H1 (cell line): ENCODE data around the gene ZSWIM6. TPM values are rescaled to one million over a fixed set of nuclear protein-coding genes. Genes with fewer than 3 reads are reported as not detected.

Source experiments
- CTCF ChIA-PET: fragments of 300-600 bp; sonication (Branson Sonifier 250); formaldehyde crosslinking; loops from one replicate; lab custom pipeline; 2021; ENCODE audit not compliant: partially characterized antibody; lab: Charles Lee
- POLR2A ChIA-PET: fragments of 300-600 bp; sonication (Branson Sonifier 250); formaldehyde crosslinking; loops from one replicate; lab custom pipeline; 2021; ENCODE audit warnings: inconsistent platforms; ENCODE audit not compliant: partially characterized antibody; lab: Charles Lee
- DNase-seq, 2 experiments: peaks; one replicate each; pipeline versions ENCODE4 v3.0.0 to v3.0.0-alpha.2; 2010 to 2022; ENCODE audit warnings: low spot score in 2 of 2, low read depth in 1 of 2, mixed read lengths in 1 of 2
- FAIRE-seq: peaks from 2 replicates; lab custom pipeline; 2011; peaks lifted over from hg19 to GRCh38; lab: Jason Lieb, UNC
- H2AFZ ChIP-seq: 2 replicates; pipeline ENCODE4 v1.8.1; 2012; ENCODE audit warnings: low read length, inconsistent platforms
- H2AK5ac ChIP-seq: 2 replicates; pipeline ENCODE4 v1.6.1; 2013; ENCODE audit warnings: low read depth, low read length
- H2BK120ac ChIP-seq: replicated peaks from 2 replicates; pipeline ENCODE3; 2013; ENCODE audit warnings: low read depth, low read length, inconsistent platforms
- H2BK12ac ChIP-seq: 2 replicates; pipeline ENCODE4 v1.6.1; 2013; ENCODE audit warnings: low read depth, low read length
- H2BK15ac ChIP-seq: 2 replicates; pipeline ENCODE4 v1.6.1; 2013; ENCODE audit warnings: low read length
- H2BK20ac ChIP-seq: 2 replicates; pipeline ENCODE4 v1.6.1; 2013; ENCODE audit warnings: low read length
- H2BK5ac ChIP-seq: 2 replicates; pipeline ENCODE4 v1.6.1; 2013; ENCODE audit warnings: low read depth, low read length
- H3K14ac ChIP-seq: 2 replicates; pipeline ENCODE4 v1.6.1; 2013; ENCODE audit warnings: inconsistent platforms; ENCODE audit not compliant: insufficient read length
- H3K18ac ChIP-seq: 2 replicates; pipeline ENCODE4 v1.6.1; 2013; ENCODE audit warnings: low read length; ENCODE audit errors: extremely low read depth
- H3K23ac ChIP-seq: 2 replicates; pipeline ENCODE4 v1.6.1; 2013; ENCODE audit warnings: inconsistent platforms; ENCODE audit not compliant: insufficient read length
- H3K23me2 ChIP-seq: 2 replicates; pipeline ENCODE4 v1.6.1; 2013; ENCODE audit warnings: low read depth, low read length
- H3K27ac ChIP-seq: 2 replicates; pipeline ENCODE4 v1.6.1; 2011; ENCODE audit warnings: low read depth, low read length, inconsistent platforms
- H3K27me3 ChIP-seq, 4 experiments: replicated peaks in 1 of 4; 1 replicate in 1 of 4; 2 replicates in 3 of 4; pipeline versions ENCODE4 v1.6.1 to v1.8.1; 2011 to 2013; ENCODE audit warnings: low read length in 3 of 4, mild to moderate bottlenecking in 3 of 4, inconsistent platforms in 2 of 4, mixed read lengths in 2 of 4, moderate library complexity in 1 of 4; ENCODE audit not compliant: control insufficient read depth in 3 of 4, insufficient read depth in 3 of 4; ENCODE audit errors: extremely low read depth in 1 of 4
- H3K36me3 ChIP-seq, 4 experiments: 2 replicates each; pipeline versions ENCODE4 v1.6.1 to v1.8.1; 2011 to 2013; ENCODE audit warnings: mild to moderate bottlenecking in 4 of 4, low read length in 3 of 4, moderate library complexity in 2 of 4, control low read depth in 1 of 4, inconsistent platforms in 1 of 4; ENCODE audit not compliant: insufficient read depth in 4 of 4, control insufficient read depth in 2 of 4
- H3K4ac ChIP-seq: replicated peaks from 2 replicates; pipeline ENCODE3; 2013; ENCODE audit warnings: low read length, low read depth, mixed read lengths, inconsistent platforms; ENCODE audit not compliant: insufficient read length
- H3K4me1 ChIP-seq, 4 experiments: replicated peaks in 1 of 4; 1 replicate in 1 of 4; 2 replicates in 3 of 4; pipeline versions ENCODE4 v1.6.1 to v1.8.1; 2011 to 2013; ENCODE audit warnings: low read length in 3 of 4, inconsistent platforms in 2 of 4, mixed read lengths in 1 of 4; ENCODE audit not compliant: insufficient read depth in 4 of 4, control insufficient read depth in 3 of 4
- H3K4me2 ChIP-seq, 2 experiments: 2 replicates each; pipeline versions ENCODE4 v1.6.1 to v1.8.1; 2011 to 2013; ENCODE audit warnings: low read depth in 2 of 2, low read length in 2 of 2, control low read depth in 1 of 2, inconsistent platforms in 1 of 2, mild to moderate bottlenecking in 1 of 2; ENCODE audit not compliant: insufficient read depth in 1 of 2
- H3K4me3 ChIP-seq, 4 experiments: fragments of 200-600, 300-600 bp in 1 of 4; sonication (generic), shearing (Covaris generic), sonication (Bioruptor Twin) in 1 of 4; 2 replicates each; pipeline versions ENCODE4 v1.5.1 to v1.8.1; 2011 to 2016; ENCODE audit warnings: low read length in 4 of 4, low read depth in 3 of 4, control low read depth in 2 of 4, inconsistent platforms in 2 of 4, mild to moderate bottlenecking in 2 of 4, mixed read lengths in 1 of 4, moderate library complexity in 1 of 4; ENCODE audit not compliant: insufficient read depth in 2 of 4; ENCODE audit errors: extremely low read depth in 1 of 4
- H3K56ac ChIP-seq: replicated peaks from 2 replicates; pipeline ENCODE3; 2013; ENCODE audit warnings: low read depth, mild to moderate bottlenecking, mixed read lengths, low read length, inconsistent platforms; ENCODE audit not compliant: insufficient read length
- H3K79me1 ChIP-seq: 2 replicates; pipeline ENCODE4 v1.6.1; 2013; ENCODE audit warnings: low read depth, low read length, control low read depth
- H3K79me2 ChIP-seq, 2 experiments: 2 replicates each; pipeline versions ENCODE4 v1.6.1 to v1.8.1; 2012 to 2013; ENCODE audit warnings: low read length in 2 of 2, mild to moderate bottlenecking in 2 of 2, inconsistent platforms in 1 of 2; ENCODE audit not compliant: insufficient read depth in 2 of 2, control insufficient read depth in 1 of 2
- H3K9ac ChIP-seq, 4 experiments: replicated peaks in 1 of 4; 1 replicate in 1 of 4; 2 replicates in 3 of 4; pipeline versions ENCODE4 v1.6.1 to v1.8.1; 2011 to 2013; ENCODE audit warnings: low read depth in 3 of 4, low read length in 3 of 4, control low read depth in 2 of 4, mild to moderate bottlenecking in 2 of 4, moderate library complexity in 2 of 4, inconsistent platforms in 1 of 4; ENCODE audit errors: extremely low read depth in 1 of 4
- H3K9me3 ChIP-seq, 2 experiments: 2 replicates each; pipeline versions ENCODE4 v1.6.1 to v1.8.1; 2012 to 2013; ENCODE audit warnings: mild to moderate bottlenecking in 2 of 2, moderate library complexity in 2 of 2, control low read depth in 1 of 2, inconsistent platforms in 1 of 2, low read depth in 1 of 2, low read length in 1 of 2, mixed read lengths in 1 of 2; ENCODE audit not compliant: insufficient read depth in 2 of 2
- H4K20me1 ChIP-seq, 2 experiments: replicated peaks in 1 of 2; 2 replicates each; pipeline versions ENCODE3 to v1.8.1; 2011 to 2013; ENCODE audit warnings: inconsistent platforms in 2 of 2, low read length in 2 of 2, mild to moderate bottlenecking in 1 of 2; ENCODE audit not compliant: insufficient read depth in 2 of 2, control insufficient read depth in 1 of 2
- H4K5ac ChIP-seq: 2 replicates; pipeline ENCODE4 v1.6.1; 2013; ENCODE audit warnings: low read length, low read depth, mixed read lengths, inconsistent platforms; ENCODE audit not compliant: insufficient read length
- H4K8ac ChIP-seq: 2 replicates; pipeline ENCODE4 v1.8.0; 2013; ENCODE audit warnings: mild to moderate bottlenecking, moderate library complexity, low read length, inconsistent platforms; ENCODE audit not compliant: insufficient read depth; ENCODE audit errors: extremely low read depth
- H4K91ac ChIP-seq: replicated peaks from 2 replicates; pipeline ENCODE3; 2013; ENCODE audit warnings: low read length, mixed read lengths, inconsistent platforms; ENCODE audit not compliant: insufficient read length
- ASH2L ChIP-seq: fragments of 200-600, 300-600 bp; sonication (generic); IDR thresholded peaks from one replicate; pipeline ENCODE4 v1.7.1; 2017; ENCODE audit warnings: low read length
- CREB1 ChIP-seq: IDR thresholded peaks from 2 replicates; pipeline ENCODE4 v1.6.1; 2012; ENCODE audit warnings: inconsistent platforms
- GABPA ChIP-seq: IDR thresholded peaks from 2 replicates; pipeline ENCODE4 v1.6.1; 2011; ENCODE audit warnings: mild to moderate bottlenecking, low read length, moderate library complexity, borderline replicate concordance; ENCODE audit not compliant: insufficient read depth
- POLR2AphosphoS5 ChIP-seq: IDR thresholded peaks from 2 replicates; pipeline ENCODE4 v1.6.1; 2011; ENCODE audit warnings: low read depth, low read length
- RXRA ChIP-seq: IDR thresholded peaks from 2 replicates; pipeline ENCODE4 v1.6.1; 2011; ENCODE audit warnings: low read depth, mild to moderate bottlenecking, low read length, moderate library complexity; ENCODE audit not compliant: insufficient read depth
- TAF7 ChIP-seq: optimal IDR thresholded peaks from 2 replicates; pipeline ENCODE3; 2011; ENCODE audit warnings: low read depth, mild to moderate bottlenecking, inconsistent platforms, low read length, moderate library complexity, borderline replicate concordance
- YY1 ChIP-seq: IDR thresholded peaks from 2 replicates; pipeline ENCODE4 v1.6.1; 2011; ENCODE audit warnings: low read depth, mild to moderate bottlenecking, low read length
- WGBS, 2 experiments: shearing (Covaris generic) in 1 of 2; methylation state at CpG; one replicate each; pipeline versions ENCODE4 v1.1.6 to v1.1.7; 2013 to 2015; ENCODE audit warnings: low lambda C conversion rate in 2 of 2, mixed read lengths in 2 of 2, inconsistent platforms in 1 of 2, low coverage in 1 of 2, missing lambda C conversion rate in 1 of 2; ENCODE audit not compliant: insufficient replicate concordance in 2 of 2, insufficient coverage in 1 of 2, insufficient read length in 1 of 2; ENCODE audit errors: extremely low coverage in 1 of 2, missing lambda C conversion rate in 1 of 2; 5-methylcytosine and 5-hydroxymethylcytosine counted together
- polyA plus RNA-seq, 7 experiments: library from polyadenylated mRNA; depleted of rRNA in 3 of 7; stranded (reverse) in 5 of 7; unstranded in 2 of 7; fragments of >200 nt in 5 of 7; fragments of 200-250 nt in 2 of 7; gene quantifications; 1 replicate in 5 of 7; 2 replicates in 1 of 7; 4 replicates in 1 of 7; pipeline versions ENCODE4 v1.2.1 to v1.2.3, GENCODE V29; 2011 to 2013; ENCODE audit warnings: missing spikeins in 2 of 7, mixed read lengths in 2 of 7
- total RNA-seq: library from RNA; stranded (reverse); fragmentation: NEBNext Ultra II Directional; extraction: Animal tissue kit (Norgen Biotek cat#: 25700); gene quantifications from 2 replicates; pipeline ENCODE4 v1.2.1, GENCODE V29; 2021
- TF ChIP-seq, protein P1 (sequence below): IDR thresholded peaks from 2 replicates; pipeline ENCODE4 v1.6.1; 2012; ENCODE audit warnings: inconsistent platforms
- TF ChIP-seq, protein P2 (sequence below), 3 experiments: IDR thresholded peaks; 1 replicate in 2 of 3; 2 replicates in 1 of 3; pipeline versions ENCODE4 v1.5.1 to v1.6.1; 2011; ENCODE audit warnings: low read length in 3 of 3, mild to moderate bottlenecking in 3 of 3, inconsistent platforms in 2 of 3, low read depth in 1 of 3, moderate library complexity in 1 of 3; ENCODE audit not compliant: insufficient read depth in 1 of 3; ENCODE audit errors: control extremely low read depth in 1 of 3

Gene ZSWIM6
- total and polyA plus RNA-seq, 2 of the 8 experiments (the other 6 are each of a cell fraction or from before 2014, with no cell fraction given) = 7.9 to 12.4 TPM

DNA sequence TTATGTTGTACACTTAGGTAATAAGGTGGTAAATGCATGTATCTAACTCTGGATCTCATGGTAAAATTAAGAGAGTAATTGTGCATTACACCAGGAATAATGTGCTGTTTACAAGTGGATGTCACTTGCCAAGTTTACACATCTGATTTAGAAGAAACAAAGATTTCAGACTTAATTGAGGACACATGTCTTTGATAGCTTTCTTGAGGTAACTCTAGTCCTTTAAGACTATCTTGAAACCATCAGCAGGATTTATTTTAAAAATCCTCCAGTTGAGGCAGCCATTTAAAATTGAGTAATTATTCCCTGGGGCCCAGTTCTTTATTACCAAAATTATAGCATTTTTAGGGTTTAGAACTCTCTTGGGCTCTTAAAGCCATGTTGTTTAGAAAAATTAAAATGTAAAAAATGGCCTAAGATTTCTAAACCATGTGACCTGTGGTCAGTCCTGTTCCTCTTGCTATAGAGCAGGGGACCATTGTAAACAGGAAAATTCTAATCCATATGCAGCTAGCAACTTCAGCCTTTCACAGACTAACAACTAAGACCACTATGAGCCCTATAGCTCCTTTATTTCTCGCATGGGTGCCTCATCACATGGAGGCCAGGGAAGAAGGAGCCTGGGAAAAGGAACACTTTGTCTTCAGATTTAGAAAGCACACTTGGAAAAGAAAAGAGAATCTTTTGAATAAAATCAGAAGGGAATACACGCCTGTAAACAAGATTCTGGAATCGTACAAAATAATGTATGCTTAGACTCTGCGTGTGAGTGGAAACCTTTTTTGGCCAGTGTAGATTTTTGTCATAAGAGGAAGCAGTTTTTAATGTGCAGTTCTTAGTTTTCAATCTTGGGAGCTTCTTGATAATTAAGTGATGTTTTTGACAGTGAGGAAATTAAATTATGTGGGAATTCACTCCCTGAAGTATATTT lies 71.2 kb downstream of the ZSWIM6 start:
- no peak overlapping the region for H3K9ac ChIP-seq
- no peak overlapping the region for H2AK5ac ChIP-seq
- no peaks in the 10 kb centered on the region for H3K36me3 ChIP-seq
- H4K8ac ChIP-seq = no peak overlapping the region
- H3K79me1 ChIP-seq = no peaks in the 10 kb centered on the region
- peaks cover 0 to 3% (median under 1%) of the 10 kb centered on the region in 4 experiments; a peak in 2 of 7 replicates for H3K4me1 ChIP-seq
- DNase-seq (no peak), FAIRE-seq (no peak)
- WGBS, 2 experiments = 98% methylated on average over 4 of the region's 4 CpGs; no CpG with 5 or more reads in 1 of the 2 experiments
- no peak overlapping the region for H3K4me3 ChIP-seq
- H3K23me2 ChIP-seq = no peaks in the 10 kb centered on the region
- H2BK20ac ChIP-seq = no peak overlapping the region
- peaks cover 0 to 2% of the 10 kb centered on the region in 2 experiments for H4K20me1 ChIP-seq
- H3K4ac ChIP-seq = no peak overlapping the region
- POLR2A ChIA-PET = interaction anchor here (0.7 kb wide), 3 partner anchors 21 to 993 kb away, joined by 3 read pairs; no protein-coding TSS in a partner anchor
- peaks cover 0 to 75% of the 10 kb centered on the region in 2 experiments; a peak in 2 of 4 replicates for H3K79me2 ChIP-seq
- H3K27ac ChIP-seq = no peak overlapping the region
- CTCF ChIA-PET = interaction anchor here (0.6 to 1.3 kb wide), 2 partner anchors 41 to 250 kb away, joined by 3 read pairs; no protein-coding TSS in a partner anchor
- peaks cover under 1 to 2% of the 10 kb centered on the region in 2 experiments; a peak in 2 of 4 replicates for H3K9me3 ChIP-seq
- no peak overlapping the region for H3K4me2 ChIP-seq
- H3K27me3 ChIP-seq = no peaks in the 10 kb centered on the region
- H4K91ac ChIP-seq = no peak overlapping the region
- no peak overlapping the region for H3K14ac ChIP-seq
- H3K18ac ChIP-seq = no peak overlapping the region
- no peak overlapping the region for H2AFZ ChIP-seq
- H2BK5ac ChIP-seq = no peak overlapping the region
- H2BK120ac ChIP-seq = no peak overlapping the region
- H4K5ac ChIP-seq = no peak overlapping the region
- no peak overlapping the region for H3K56ac ChIP-seq
- H2BK12ac ChIP-seq = no peak overlapping the region
- no peak overlapping the region for H2BK15ac ChIP-seq
- no peak overlapping the region for H3K23ac ChIP-seq
- TF ChIP-seq RXRA = no peak
- no peak for TF ChIP-seq YY1
- TF ChIP-seq, protein P1, sequence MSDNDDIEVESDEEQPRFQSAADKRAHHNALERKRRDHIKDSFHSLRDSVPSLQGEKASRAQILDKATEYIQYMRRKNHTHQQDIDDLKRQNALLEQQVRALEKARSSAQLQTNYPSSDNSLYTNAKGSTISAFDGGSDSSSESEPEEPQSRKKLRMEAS = no peak
- TF ChIP-seq TAF7 = no peak
- TF ChIP-seq ASH2L = no peak
- no peak for TF ChIP-seq GABPA
- TF ChIP-seq, protein P2, sequence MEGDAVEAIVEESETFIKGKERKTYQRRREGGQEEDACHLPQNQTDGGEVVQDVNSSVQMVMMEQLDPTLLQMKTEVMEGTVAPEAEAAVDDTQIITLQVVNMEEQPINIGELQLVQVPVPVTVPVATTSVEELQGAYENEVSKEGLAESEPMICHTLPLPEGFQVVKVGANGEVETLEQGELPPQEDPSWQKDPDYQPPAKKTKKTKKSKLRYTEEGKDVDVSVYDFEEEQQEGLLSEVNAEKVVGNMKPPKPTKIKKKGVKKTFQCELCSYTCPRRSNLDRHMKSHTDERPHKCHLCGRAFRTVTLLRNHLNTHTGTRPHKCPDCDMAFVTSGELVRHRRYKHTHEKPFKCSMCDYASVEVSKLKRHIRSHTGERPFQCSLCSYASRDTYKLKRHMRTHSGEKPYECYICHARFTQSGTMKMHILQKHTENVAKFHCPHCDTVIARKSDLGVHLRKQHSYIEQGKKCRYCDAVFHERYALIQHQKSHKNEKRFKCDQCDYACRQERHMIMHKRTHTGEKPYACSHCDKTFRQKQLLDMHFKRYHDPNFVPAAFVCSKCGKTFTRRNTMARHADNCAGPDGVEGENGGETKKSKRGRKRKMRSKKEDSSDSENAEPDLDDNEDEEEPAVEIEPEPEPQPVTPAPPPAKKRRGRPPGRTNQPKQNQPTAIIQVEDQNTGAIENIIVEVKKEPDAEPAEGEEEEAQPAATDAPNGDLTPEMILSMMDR (IDR thresholded peaks at IDR 0.05; ENCODE audit: control extremely low read depth in 1 of 3, insufficient read depth in 1 of 3, low read depth in 1 of 3, low read length in 3 of 3) = no peak
- TF ChIP-seq POLR2AphosphoS5 = no peak
- no peak for TF ChIP-seq CREB1
